Nephron (organoid): ENCODE results near the gene SLC17A3.
A peak's percentile ranks its signal among the peaks of the same experiment; 100 is the strongest.

Source experiments
- H3K27ac Mint-ChIP-seq, 3 experiments: 2 replicates each; pipeline ENCODE4 v1.8.0; 2020; ENCODE audit warnings: mixed read lengths in 3 of 3, mild to moderate bottlenecking in 2 of 3, moderate library complexity in 1 of 3
- H3K27me3 Mint-ChIP-seq: 2 replicates; pipeline ENCODE4 v1.8.0; 2021; ENCODE audit warnings: low read depth, mild to moderate bottlenecking, moderate library complexity, mixed read lengths
- H3K36me3 Mint-ChIP-seq: 2 replicates; pipeline ENCODE4 v1.8.0; 2020; ENCODE audit warnings: low read depth, mixed read lengths
- H3K4me1 Mint-ChIP-seq: 2 replicates; pipeline ENCODE4 v1.8.0; 2020; ENCODE audit warnings: mixed read lengths
- H3K4me3 Mint-ChIP-seq, 3 experiments: 2 replicates each; pipeline ENCODE4 v1.8.0; 2020; ENCODE audit warnings: mild to moderate bottlenecking in 3 of 3, mixed read lengths in 3 of 3, moderate library complexity in 2 of 3
- H3K9me3 Mint-ChIP-seq: 2 replicates; pipeline ENCODE4 v1.8.0; 2020; ENCODE audit warnings: mixed read lengths
- TF ChIP-seq, protein P1 (sequence below), 3 experiments: fragments of 200-600 bp; sonication (generic); IDR thresholded peaks; one replicate each; pipeline ENCODE4 v1.5.0; 2021; ENCODE audit warnings: antibody characterized with exemption in 3 of 3; ENCODE audit not compliant: unreplicated experiment in 3 of 3

Gene SLC17A3

DNA sequence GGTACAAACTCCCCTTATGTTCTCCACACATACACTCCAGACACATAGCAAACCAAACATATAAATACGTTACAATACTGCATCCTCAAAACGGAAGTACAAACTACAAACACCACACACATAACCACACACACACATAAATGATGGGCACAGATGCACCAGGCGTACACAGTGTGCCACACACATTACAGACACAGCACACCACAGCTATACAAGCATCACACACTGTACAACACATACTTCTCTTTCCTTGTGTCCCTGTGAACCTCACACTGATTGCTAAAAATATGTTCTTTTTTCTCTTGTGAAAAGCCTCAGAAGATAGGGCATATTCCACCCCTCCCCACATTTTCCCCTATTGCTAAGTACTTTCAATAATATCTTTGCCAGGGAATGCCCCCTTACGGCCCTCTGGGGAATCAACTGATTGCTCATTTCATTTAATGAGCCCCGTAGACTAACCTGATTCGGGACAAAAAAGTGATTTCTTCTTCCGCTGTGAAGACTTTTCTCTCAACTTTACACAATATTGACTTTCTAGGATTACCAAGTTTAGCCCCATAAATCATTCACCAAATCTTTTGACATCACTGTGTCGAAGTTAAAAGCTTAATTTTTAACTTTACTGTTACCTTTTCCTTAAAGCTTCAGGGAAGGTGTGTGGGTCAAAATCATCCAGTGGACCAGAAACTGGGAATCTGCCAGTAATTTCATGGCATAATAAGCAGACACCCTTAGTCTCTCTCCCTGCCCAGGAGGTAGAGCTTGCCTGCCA, 42.3 kb downstream of the SLC17A3 start, which contains the start of gene SLC17A1:
SLC17A1 (minus strand) TSS at position 521 of the 775 bp plus-strand sequence. CDS start 1,495 bp downstream, outside the sequence.
- H3K4me3 Mint-ChIP-seq = peak within 1 kb of the TSS in 2 of 3 experiments; percentile 49 to 62
- no peaks in the 10 kb centered on the region for H3K36me3 Mint-ChIP-seq
- no peaks in the 10 kb centered on the region for H3K9me3 Mint-ChIP-seq
- peak within 1 kb of the TSS; percentile 52 to 73 (median 65) for H3K27ac Mint-ChIP-seq
- no peaks in the 10 kb centered on the region for H3K4me1 Mint-ChIP-seq
- TF ChIP-seq, protein P1, sequence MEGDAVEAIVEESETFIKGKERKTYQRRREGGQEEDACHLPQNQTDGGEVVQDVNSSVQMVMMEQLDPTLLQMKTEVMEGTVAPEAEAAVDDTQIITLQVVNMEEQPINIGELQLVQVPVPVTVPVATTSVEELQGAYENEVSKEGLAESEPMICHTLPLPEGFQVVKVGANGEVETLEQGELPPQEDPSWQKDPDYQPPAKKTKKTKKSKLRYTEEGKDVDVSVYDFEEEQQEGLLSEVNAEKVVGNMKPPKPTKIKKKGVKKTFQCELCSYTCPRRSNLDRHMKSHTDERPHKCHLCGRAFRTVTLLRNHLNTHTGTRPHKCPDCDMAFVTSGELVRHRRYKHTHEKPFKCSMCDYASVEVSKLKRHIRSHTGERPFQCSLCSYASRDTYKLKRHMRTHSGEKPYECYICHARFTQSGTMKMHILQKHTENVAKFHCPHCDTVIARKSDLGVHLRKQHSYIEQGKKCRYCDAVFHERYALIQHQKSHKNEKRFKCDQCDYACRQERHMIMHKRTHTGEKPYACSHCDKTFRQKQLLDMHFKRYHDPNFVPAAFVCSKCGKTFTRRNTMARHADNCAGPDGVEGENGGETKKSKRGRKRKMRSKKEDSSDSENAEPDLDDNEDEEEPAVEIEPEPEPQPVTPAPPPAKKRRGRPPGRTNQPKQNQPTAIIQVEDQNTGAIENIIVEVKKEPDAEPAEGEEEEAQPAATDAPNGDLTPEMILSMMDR (IDR thresholded peaks at IDR 0.05; ENCODE audit: unreplicated experiment in 3 of 3) = no peak
- H3K27me3 Mint-ChIP-seq = no peaks in the 10 kb centered on the region

DNA sequence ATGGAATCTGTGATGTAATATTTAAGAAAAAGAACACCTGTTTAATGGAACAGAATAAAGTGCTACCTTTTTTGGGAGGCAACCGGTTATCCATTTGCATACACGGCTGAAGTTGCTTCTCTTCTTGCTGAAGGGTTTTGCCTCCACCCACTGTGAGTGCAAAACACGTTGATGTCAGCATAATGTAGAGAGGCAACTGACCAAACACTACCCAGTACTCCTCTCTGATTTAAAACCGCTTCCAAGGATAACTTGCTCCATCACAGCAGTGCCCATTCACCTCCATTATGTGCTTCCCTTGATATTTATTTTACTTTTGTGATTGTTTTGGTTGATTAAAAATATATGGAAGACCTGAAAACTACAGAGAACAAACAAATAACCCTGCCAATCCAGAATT, 43.6 kb downstream of the SLC17A3 start:
- Mint-ChIP-seq H3K4me1 (no peaks in the 10 kb centered on the region), H3K4me3 (peak overlapping the region in 1 of 3 experiments; percentile 14), H3K9me3 (no peaks in the 10 kb centered on the region), H3K27me3 (no peaks in the 10 kb centered on the region), H3K36me3 (no peaks in the 10 kb centered on the region), H3K27ac (peak overlapping the region in 2 of 3 experiments; percentile 65)
- TF ChIP-seq, protein P1 (IDR thresholded peaks at IDR 0.05; ENCODE audit: unreplicated experiment in 3 of 3) = no peak

GRCh38 chr6:25829375-25829774, 44.7 kb downstream of the SLC17A3 start:
- Mint-ChIP-seq H3K36me3 (no peaks in the 10 kb centered on the region), H3K4me3 (no peak overlapping the region), H3K4me1 (no peaks in the 10 kb centered on the region), H3K9me3 (no peaks in the 10 kb centered on the region), H3K27ac (no peak overlapping the region), H3K27me3 (no peaks in the 10 kb centered on the region)
- TF ChIP-seq, protein P1 (IDR thresholded peaks at IDR 0.05; ENCODE audit: unreplicated experiment in 3 of 3) = no peak

- Mint-ChIP-seq H3K27me3 (no peaks in the 10 kb centered on the region), H3K36me3 (no peaks in the 10 kb centered on the region), H3K9me3 (no peaks in the 10 kb centered on the region), H3K27ac (no peak overlapping the region), H3K4me3 (no peak overlapping the region), H3K4me1 (no peaks in the 10 kb centered on the region)
- TF ChIP-seq, protein P1 (IDR thresholded peaks at IDR 0.05; ENCODE audit: unreplicated experiment in 3 of 3) = no peak
Observed at GRCh38 chr6:25821341-25821740, 52.7 kb downstream of the SLC17A3 start.

- no peak overlapping the region for H3K27ac Mint-ChIP-seq
Observed at GRCh38 chr6:25816252-25816651, 57.8 kb downstream of the SLC17A3 start.

More at GRCh38 chr6:25816252-25816651, 57.8 kb downstream of the SLC17A3 start:
- no peaks in the 10 kb centered on the region for H3K36me3 Mint-ChIP-seq
- peaks cover 3% of the 10 kb centered on the region for H3K27me3 Mint-ChIP-seq
- H3K9me3 Mint-ChIP-seq = peaks cover 2% of the 10 kb centered on the region
- TF ChIP-seq, protein P1 (IDR thresholded peaks at IDR 0.05; ENCODE audit: unreplicated experiment in 3 of 3) = no peak
- H3K4me3 Mint-ChIP-seq = no peak overlapping the region
- no peaks in the 10 kb centered on the region for H3K4me1 Mint-ChIP-seq
